ENCODE results near the gene MTHFD2L.

GRCh38 chr4:74166818-74167217 is 8.9 kb downstream of the MTHFD2L start:
- TF ChIP-seq ELF4 (IDR thresholded peaks at IDR 0.05) (no peak), L3MBTL2 (conservative IDR thresholded peaks at IDR 0.05) (no peak), SP1 (IDR thresholded peaks at IDR 0.05) (no peak), HDGF (IDR thresholded peaks at IDR 0.05; ENCODE audit: borderline replicate concordance) (no peak), FOXA1 (IDR thresholded peaks at IDR 0.05) (no peak), FOXM1 (IDR thresholded peaks at IDR 0.05; ENCODE audit: borderline replicate concordance) (no peak), LEF1 (IDR thresholded peaks at IDR 0.05; ENCODE audit: borderline replicate concordance) (no peak), SUZ12 (IDR thresholded peaks at IDR 0.05) (no peak), NFRKB (IDR thresholded peaks at IDR 0.05) (no peak), ARNT (IDR thresholded peaks at IDR 0.05) (no peak), BHLHE40 (IDR thresholded peaks at IDR 0.05; ENCODE audit: borderline replicate concordance) (no peak), FOXK2 (IDR thresholded peaks at IDR 0.05) (no peak), TARDBP (IDR thresholded peaks at IDR 0.05) (no peak)

Measured in HEK293T (cell line).